ENCODE data around the gene TCP11. TPM values are rescaled to one million over a fixed set of nuclear protein-coding genes. Genes with fewer than 3 reads are reported as not detected.

The TCP11 gene
- total and polyA plus RNA-seq, 2 of the 13 experiments (the other 11 are each of a cell fraction or from before 2014, with no cell fraction given) = 0.04 TPM; not detected in 1

GRCh38 chr6:35068206-35068605 is 72.9 kb downstream of the TCP11 start (continued):
- no peak for TF ChIP-seq BORCS8-MEF2B (CRISPR knock-in tag; IDR thresholded peaks at IDR 0.05)
- no peak for TF ChIP-seq MTA3 (CRISPR knock-in tag; IDR thresholded peaks at IDR 0.05)
- TF ChIP-seq ZBTB2 (CRISPR knock-in tag; IDR thresholded peaks at IDR 0.05; ENCODE audit: low read depth) = no peak
- TF ChIP-seq MIER2 (CRISPR knock-in tag; IDR thresholded peaks at IDR 0.05) = no peak
- TF ChIP-seq TRAFD1 (CRISPR knock-in tag; IDR thresholded peaks at IDR 0.05; ENCODE audit: borderline replicate concordance) = no peak
- TF ChIP-seq ERF (CRISPR knock-in tag; IDR thresholded peaks at IDR 0.05) = no peak
- TF ChIP-seq ZEB1 (IDR thresholded peaks at IDR 0.05; ENCODE audit: insufficient replicate concordance, low read depth) = no peak
- no peak for TF ChIP-seq PAX8 (CRISPR knock-in tag; IDR thresholded peaks at IDR 0.05; ENCODE audit: borderline replicate concordance)
- TF ChIP-seq SNAI1 (CRISPR knock-in tag; IDR thresholded peaks at IDR 0.05; ENCODE audit: borderline replicate concordance) = no peak
- TF ChIP-seq ZNF567 (CRISPR knock-in tag; IDR thresholded peaks at IDR 0.05; ENCODE audit: borderline replicate concordance) = no peak
- no peak for TF ChIP-seq ZNF761 (CRISPR knock-in tag; conservative IDR thresholded peaks at IDR 0.05)
- TF ChIP-seq ZBTB8A (CRISPR knock-in tag; IDR thresholded peaks at IDR 0.05; ENCODE audit: borderline replicate concordance, low read depth) = no peak

Small RNA genes lying within 50 kb of the gene (small RNA-seq; reads per million reads assigned to genes)
- 0 reads per million in 3 experiments for gene AL138721.1 (ENCODE audit: insufficient read depth in 2 of 3, insufficient read length in 3 of 3, low read depth in 2 of 3, low replicate concordance in 1 of 3)

Other genes with a start within 250 kb of the TCP11 start
- gene SCUBE3, start 72.6 kb upstream of the TCP11 start, total RNA-seq (2016; rRNA removed; fragmentation: Illumina TruSeq; extraction: Trizol) = not detected in 2 replicates
- not detected in 2 replicates for gene SCUBE3, start 72.6 kb upstream of the TCP11 start, polyA plus RNA-seq (2011; rRNA removed)
- gene ZNF76, start 118.4 kb upstream of the TCP11 start, total RNA-seq (2016; rRNA removed; fragmentation: Illumina TruSeq; extraction: Trizol) = 11.8 and 13.2 TPM in 2 replicates
- gene ZNF76, start 118.4 kb upstream of the TCP11 start, polyA plus RNA-seq (2011; rRNA removed) = 26.4 and 28.2 TPM in 2 replicates
- gene DEF6, start 156.5 kb upstream of the TCP11 start, total RNA-seq (2016; rRNA removed; fragmentation: Illumina TruSeq; extraction: Trizol) = 9.6 and 10.0 TPM in 2 replicates
- gene DEF6, start 156.5 kb upstream of the TCP11 start, polyA plus RNA-seq (2011; rRNA removed) = 5.2 and 7.4 TPM in 2 replicates
- 5.8 and 6.1 TPM in 2 replicates for gene PPARD, start 201.2 kb upstream of the TCP11 start, total RNA-seq (2016; rRNA removed; fragmentation: Illumina TruSeq; extraction: Trizol)
- 13.3 and 16.2 TPM in 2 replicates for gene PPARD, start 201.2 kb upstream of the TCP11 start, polyA plus RNA-seq (2011; rRNA removed)

Measured in HepG2 (cell line).